ENCODE data around the gene NHERF1. TPM values are rescaled to one million over a fixed set of nuclear protein-coding genes. Genes with fewer than 3 reads are reported as not detected.

Gene NHERF1
- total RNA-seq, 2 experiments from 2014 or later = 254 to 281 TPM

DNA sequence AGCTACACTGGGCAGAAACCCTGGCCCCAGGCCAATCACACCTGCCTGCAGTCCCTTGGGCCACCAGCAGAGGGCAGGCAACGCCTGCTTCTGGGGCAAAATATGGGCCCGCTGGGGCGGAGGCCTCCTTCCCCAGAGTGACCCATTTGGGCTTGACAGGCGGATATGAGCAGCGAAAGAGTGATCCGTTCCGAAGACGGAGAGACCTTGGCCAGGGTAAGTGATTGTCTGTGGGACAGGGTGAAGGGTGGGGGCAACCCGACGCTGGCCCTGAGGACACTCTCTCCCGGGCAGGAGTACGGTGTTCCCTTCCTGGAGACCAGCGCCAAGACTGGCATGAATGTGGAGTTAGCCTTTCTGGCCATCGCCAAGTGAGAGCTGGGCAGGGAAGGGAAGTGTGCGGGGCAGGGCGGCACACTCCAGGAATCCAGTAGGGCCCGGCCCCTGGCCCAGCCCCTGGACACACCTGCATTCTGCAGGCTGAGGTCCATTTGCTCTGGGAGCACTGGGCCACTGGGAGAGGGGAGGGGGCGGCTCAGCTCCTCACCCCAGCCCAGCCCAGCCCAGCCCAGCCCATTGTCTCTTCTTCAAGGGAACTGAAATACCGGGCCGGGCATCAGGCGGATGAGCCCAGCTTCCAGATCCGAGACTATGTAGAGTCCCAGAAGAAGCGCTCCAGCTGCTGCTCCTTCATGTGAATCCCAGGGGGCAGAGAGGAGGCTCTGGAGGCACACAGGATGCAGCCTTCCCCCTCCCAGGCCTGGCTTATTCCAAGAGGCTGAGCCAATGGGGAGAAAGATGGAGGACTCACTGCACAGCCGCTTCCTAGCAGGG is 3.5 kb upstream of the NHERF1 start:
- Mint-ChIP-seq H3K36me3 (ENCODE audit: low read depth) (peaks cover 20% of the 10 kb centered on the region), H3K27ac (peak overlapping the region; percentile 96), H3K9me3 (peaks cover 4% of the 10 kb centered on the region), H3K4me3 (peak overlapping the region; percentile 26), H3K27me3 (no peaks in the 10 kb centered on the region), H3K4me1 (peaks cover 74% of the 10 kb centered on the region)
- ChIA-PET POLR2A (no interaction called here), CTCF (interaction anchor here (0.7 to 4.7 kb wide), 22 partner anchors 8 to 128 kb away, joined by 3 to 38 read pairs (median 6); partner anchors contain the start of genes FDXR, NAT9 and RAB37)
- peak; percentile 83 for DNase-seq

DNA sequence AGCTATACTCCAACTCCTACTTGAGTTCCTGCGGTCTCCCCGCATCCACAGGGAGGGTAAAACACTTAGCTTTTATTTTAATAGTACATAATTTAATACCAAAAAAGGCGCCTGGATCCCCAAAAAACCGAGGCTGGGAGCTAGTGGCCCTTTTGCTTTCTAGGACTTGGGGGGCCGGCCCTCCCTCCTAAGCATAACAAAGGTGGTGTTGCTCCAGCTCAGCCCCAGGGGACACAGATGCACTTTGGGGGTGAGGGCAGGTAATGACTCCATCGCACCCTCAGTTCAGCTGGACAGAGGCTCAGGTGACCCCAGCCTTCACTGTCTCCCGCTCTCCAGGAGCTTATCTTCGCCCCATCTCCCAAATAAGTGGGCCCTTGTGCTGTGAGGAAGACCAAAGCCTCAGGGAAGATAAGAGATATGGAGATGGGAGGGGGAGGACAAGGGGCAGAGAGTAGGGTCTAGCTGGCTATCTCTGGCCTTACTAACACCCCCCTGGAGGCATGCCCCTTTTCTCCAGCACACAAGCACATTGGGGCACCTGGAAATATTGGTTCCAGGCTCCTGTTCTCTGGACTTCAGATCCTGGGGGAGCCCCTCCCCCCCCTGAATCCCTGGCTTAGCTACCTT is 2.8 kb upstream of the NHERF1 start:
- Mint-ChIP-seq H3K36me3 (ENCODE audit: low read depth) (peaks cover 23% of the 10 kb centered on the region), H3K27ac (no peak overlapping the region), H3K4me3 (no peak overlapping the region), H3K4me1 (peaks cover 67% of the 10 kb centered on the region), H3K27me3 (no peaks in the 10 kb centered on the region), H3K9me3 (peaks cover 4% of the 10 kb centered on the region)
- ChIA-PET POLR2A (no interaction called here), CTCF (interaction anchor here (0.7 to 4.7 kb wide), 21 partner anchors 8 to 127 kb away, joined by 3 to 38 read pairs (median 7); partner anchors contain the start of genes FDXR, NAT9 and RAB37)
- no peak for DNase-seq

DNA sequence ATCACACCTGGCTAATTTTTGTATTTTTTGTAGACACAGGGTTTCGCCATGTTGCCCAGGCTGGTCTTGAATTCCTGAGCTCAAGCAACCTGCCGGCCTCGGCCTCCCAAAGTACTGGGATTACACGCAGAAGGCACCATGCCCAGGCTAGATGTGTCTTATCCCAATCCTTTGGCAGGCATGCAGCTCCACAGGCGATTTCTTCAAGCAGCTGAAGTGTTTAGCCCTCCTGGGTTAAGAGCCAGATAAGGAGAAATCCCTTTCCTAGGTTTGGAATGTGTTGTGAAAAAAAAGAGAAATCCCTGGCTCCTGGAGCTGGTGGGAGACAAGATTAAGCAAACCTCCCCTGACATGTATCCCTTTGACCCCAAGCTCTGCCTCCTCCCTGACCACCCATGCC is 2.1 kb upstream of the NHERF1 start:
- peak overlapping the region; percentile 71 for H3K27ac Mint-ChIP-seq
- peaks cover 30% of the 10 kb centered on the region for H3K36me3 Mint-ChIP-seq (ENCODE audit: low read depth)
- no peak for DNase-seq
- ChIA-PET CTCF (interaction anchor here (0.5 to 4.7 kb wide), 17 partner anchors 9 to 661 kb away, joined by 3 to 38 read pairs (median 7); partner anchors contain the start of genes FDXR, NAT9 and RAB37), POLR2A (no interaction called here)
- peaks cover 4% of the 10 kb centered on the region for H3K9me3 Mint-ChIP-seq
- peak overlapping the region; percentile 70 for H3K4me3 Mint-ChIP-seq
- H3K27me3 Mint-ChIP-seq = no peaks in the 10 kb centered on the region
- H3K4me1 Mint-ChIP-seq = peaks cover 65% of the 10 kb centered on the region

- no peaks in the 10 kb centered on the region for H3K27me3 Mint-ChIP-seq
- peak overlapping the region; percentile 70 for H3K4me3 Mint-ChIP-seq
- H3K4me1 Mint-ChIP-seq = peaks cover 65% of the 10 kb centered on the region
- peaks cover 4% of the 10 kb centered on the region for H3K9me3 Mint-ChIP-seq
- DNase-seq = no peak
- peak overlapping the region; percentile 71 for H3K27ac Mint-ChIP-seq
- ChIA-PET CTCF (interaction anchor here (1.3 to 4.7 kb wide), 11 partner anchors 10 to 122 kb away, joined by 3 to 38 read pairs (median 7); partner anchors contain the start of genes NAT9 and RAB37), POLR2A (no interaction called here)
- peaks cover 33% of the 10 kb centered on the region for H3K36me3 Mint-ChIP-seq (ENCODE audit: low read depth)
Observed at GRCh38 chr17:74746922-74747321, 1.5 kb upstream of the NHERF1 start.

DNA sequence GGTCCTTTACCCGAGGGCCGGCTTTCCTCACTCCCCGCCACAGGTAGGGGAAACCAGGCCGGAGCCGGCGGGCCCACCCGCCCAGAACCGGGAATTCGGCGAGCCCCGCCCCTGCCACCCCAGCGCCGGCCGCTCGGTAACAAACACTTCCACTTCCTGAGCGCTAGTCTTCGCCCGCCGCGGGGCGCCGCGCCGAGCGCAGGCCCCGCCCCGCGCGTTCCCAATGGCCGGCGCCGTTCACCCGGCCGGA is 224 bp upstream of the NHERF1 start:
- H3K27ac Mint-ChIP-seq = no peak overlapping the region
- ChIA-PET CTCF (interaction anchor here (0.7 to 4.7 kb wide), 3 partner anchors 11 to 91 kb away, joined by 3 to 38 read pairs (median 4); no protein-coding TSS in a partner anchor), POLR2A (no interaction called here)
- no peak for DNase-seq
- peaks cover 4% of the 10 kb centered on the region for H3K9me3 Mint-ChIP-seq
- no peaks in the 10 kb centered on the region for H3K27me3 Mint-ChIP-seq
- peaks cover 65% of the 10 kb centered on the region for H3K4me1 Mint-ChIP-seq
- peak overlapping the region; percentile 70 for H3K4me3 Mint-ChIP-seq
- peaks cover 44% of the 10 kb centered on the region for H3K36me3 Mint-ChIP-seq (ENCODE audit: low read depth)

GRCh38 chr17:74749279-74750038 is 1.0 kb downstream of the NHERF1 start:
- ChIA-PET POLR2A (interaction anchor here (1.3 kb wide), 1 partner anchor 92 kb away, joined by 6 read pairs; no protein-coding TSS in a partner anchor), CTCF (interaction anchor here (0.8 to 3.8 kb wide), 13 partner anchors 9 to 487 kb away, joined by 3 to 24 read pairs (median 6); partner anchors contain the start of genes NAT9 and RAB37)
- Mint-ChIP-seq H3K4me1 (peaks cover 63% of the 10 kb centered on the region), H3K27me3 (no peaks in the 10 kb centered on the region), H3K36me3 (ENCODE audit: low read depth) (peaks cover 42% of the 10 kb centered on the region), H3K9me3 (no peaks in the 10 kb centered on the region), H3K27ac (peak overlapping the region; percentile 84), H3K4me3 (peak overlapping the region; percentile 92)
- DNase-seq = peak; percentile 57

GRCh38 chr17:74750039-74750326 is 1.6 kb downstream of the NHERF1 start:
- H3K36me3 Mint-ChIP-seq (ENCODE audit: low read depth) = peaks cover 44% of the 10 kb centered on the region
- no peaks in the 10 kb centered on the region for H3K9me3 Mint-ChIP-seq
- CTCF ChIA-PET = interaction anchor here (0.8 to 3.8 kb wide), 12 partner anchors 9 to 126 kb away, joined by 3 to 24 read pairs (median 6); partner anchors contain the start of gene RAB37
- peaks cover 63% of the 10 kb centered on the region for H3K4me1 Mint-ChIP-seq
- POLR2A ChIA-PET = interaction anchor here (1.3 kb wide), 1 partner anchor 93 kb away, joined by 6 read pairs; no protein-coding TSS in a partner anchor
- DNase-seq = no peak
- H3K27me3 Mint-ChIP-seq = no peaks in the 10 kb centered on the region
- H3K4me3 Mint-ChIP-seq = peak overlapping the region; percentile 92
- H3K27ac Mint-ChIP-seq = peak overlapping the region; percentile 84

DNA sequence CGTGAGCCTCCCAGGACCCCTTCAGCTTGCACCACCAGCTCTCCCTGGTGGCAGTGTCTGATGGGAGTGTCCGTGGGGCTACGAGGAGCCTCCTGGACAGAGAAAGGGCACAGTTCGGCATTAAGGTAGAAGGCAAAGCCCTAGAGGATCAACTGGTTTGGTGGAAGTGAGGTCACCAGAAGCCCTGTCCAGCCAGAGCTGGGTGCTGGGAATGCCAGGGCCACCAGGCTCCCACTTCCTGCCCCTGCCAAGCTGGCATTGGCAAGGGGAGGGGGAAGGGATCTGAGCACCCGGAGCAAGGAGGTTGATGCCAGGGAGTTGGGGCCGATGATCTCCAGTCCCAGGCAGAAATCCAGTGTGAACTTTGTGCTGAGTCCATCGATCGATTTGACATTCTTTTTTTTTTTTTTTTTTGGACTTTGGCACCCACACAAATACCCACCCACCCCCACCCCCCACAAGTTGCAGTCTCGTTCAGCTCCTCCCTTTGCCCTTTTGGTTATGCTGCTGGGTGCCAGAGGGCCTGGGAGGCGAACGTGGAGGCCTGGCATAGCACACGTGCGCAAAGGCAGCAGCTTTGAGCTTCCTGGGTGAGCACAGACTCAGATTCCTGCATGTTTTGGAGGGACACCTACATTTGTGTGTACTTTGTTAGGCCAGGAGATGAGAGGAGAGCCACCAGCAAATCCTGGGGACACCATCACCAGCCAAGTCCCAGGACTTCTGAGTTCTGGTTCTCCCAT is 2.1 kb downstream of the NHERF1 start:
- Mint-ChIP-seq H3K36me3 (ENCODE audit: low read depth) (peaks cover 49% of the 10 kb centered on the region), H3K9me3 (no peaks in the 10 kb centered on the region), H3K4me3 (peak overlapping the region; percentile 92), H3K4me1 (peaks cover 69% of the 10 kb centered on the region), H3K27me3 (no peaks in the 10 kb centered on the region), H3K27ac (peak overlapping the region; percentile 84)
- DNase-seq = no peak
- ChIA-PET POLR2A (interaction anchor here (1.3 kb wide), 1 partner anchor 93 kb away, joined by 6 read pairs; no protein-coding TSS in a partner anchor), CTCF (interaction anchor here (0.8 to 3.8 kb wide), 12 partner anchors 8 to 125 kb away, joined by 3 to 24 read pairs (median 6); partner anchors contain the start of gene RAB37)

DNA sequence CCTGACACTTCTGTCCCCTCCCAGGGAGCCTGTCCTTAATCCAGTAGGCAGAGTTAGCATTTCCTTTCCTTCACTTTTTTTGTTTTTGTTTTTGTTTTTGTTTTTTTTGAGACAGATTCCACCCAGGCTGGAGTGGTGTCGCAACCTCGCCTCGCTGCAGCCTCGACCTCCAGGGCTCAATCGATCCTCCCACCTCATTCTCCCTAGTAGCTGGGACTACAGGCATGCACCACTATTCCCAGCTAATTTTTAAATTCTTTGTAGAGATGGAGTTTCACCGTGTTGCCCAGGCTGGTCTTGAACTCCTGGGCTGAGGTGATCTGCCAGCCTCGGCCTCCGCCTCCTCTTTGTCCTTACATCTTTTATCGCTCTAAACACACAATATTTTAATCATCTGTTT is 4.0 kb downstream of the NHERF1 start:
- POLR2A ChIA-PET = no interaction called here
- Mint-ChIP-seq H3K9me3 (no peaks in the 10 kb centered on the region), H3K4me3 (peak overlapping the region; percentile 92), H3K27me3 (no peaks in the 10 kb centered on the region), H3K4me1 (peaks cover 64% of the 10 kb centered on the region), H3K27ac (peak overlapping the region; percentile 77), H3K36me3 (ENCODE audit: low read depth) (peaks cover 54% of the 10 kb centered on the region)
- CTCF ChIA-PET = interaction anchor here (2.0 to 3.8 kb wide), 2 partner anchors 12 to 94 kb away, joined by 5 to 17 read pairs; no protein-coding TSS in a partner anchor
- no peak for DNase-seq

DNA sequence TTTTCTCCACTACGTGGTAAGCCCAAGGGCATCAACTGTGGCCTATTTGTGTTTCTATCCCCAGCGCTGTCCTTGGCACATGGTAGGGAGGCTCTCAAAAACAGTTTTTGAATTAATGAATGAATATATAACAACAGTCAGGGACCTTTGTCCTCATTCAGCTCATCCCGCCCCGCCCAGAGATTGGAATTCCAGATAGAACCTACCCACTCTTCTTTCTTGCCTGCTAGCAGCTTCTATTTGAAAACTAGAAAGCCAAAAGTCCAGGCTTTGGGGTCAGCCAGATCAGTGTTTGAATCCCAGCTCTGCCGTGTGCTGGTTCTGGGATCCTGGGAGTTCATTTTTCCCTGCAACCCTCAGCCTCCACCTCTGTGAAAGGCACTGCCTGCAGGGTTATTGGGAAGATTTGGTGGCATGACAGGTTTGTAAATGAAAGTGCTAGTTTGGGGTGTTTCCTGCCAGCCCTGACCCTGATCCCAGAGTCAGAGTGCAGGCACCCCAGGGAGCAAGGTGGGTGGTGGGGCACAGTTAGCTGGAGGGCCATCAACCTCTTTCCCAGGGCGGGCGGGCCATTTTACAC is 4.5 kb downstream of the NHERF1 start:
- Mint-ChIP-seq H3K27me3 (no peaks in the 10 kb centered on the region), H3K9me3 (no peaks in the 10 kb centered on the region), H3K4me1 (peaks cover 64% of the 10 kb centered on the region), H3K36me3 (ENCODE audit: low read depth) (peaks cover 54% of the 10 kb centered on the region), H3K27ac (peak overlapping the region; percentile 77), H3K4me3 (peak overlapping the region; percentile 92)
- CTCF ChIA-PET = interaction anchor here (1.0 to 2.0 kb wide), 3 partner anchors 11 to 29 kb away, joined by 3 to 5 read pairs (median 3); no protein-coding TSS in a partner anchor
- no peak for DNase-seq
- POLR2A ChIA-PET = no interaction called here

- Mint-ChIP-seq H3K4me3 (no peak overlapping the region), H3K27me3 (no peaks in the 10 kb centered on the region), H3K36me3 (ENCODE audit: low read depth) (peaks cover 52% of the 10 kb centered on the region), H3K27ac (peak overlapping the region; percentile 46), H3K4me1 (peaks cover 82% of the 10 kb centered on the region), H3K9me3 (no peaks in the 10 kb centered on the region)
- POLR2A ChIA-PET = no interaction called here
- CTCF ChIA-PET = interaction anchor here (1.1 to 2.4 kb wide), 4 partner anchors 9 to 97 kb away, joined by 3 to 8 read pairs (median 4); no protein-coding TSS in a partner anchor
- DNase-seq = no peak
Observed at GRCh38 chr17:74754832-74755231, 6.4 kb downstream of the NHERF1 start.
